Measurements from ENCODE around the gene ZNF804B. TPM values are rescaled to one million over a fixed set of nuclear protein-coding genes. Genes with fewer than 3 reads are reported as not detected.

ZNF804B gene
- total RNA-seq, 4 donors from 2014 or later: not detected

- TF ChIP-seq, protein P1, sequence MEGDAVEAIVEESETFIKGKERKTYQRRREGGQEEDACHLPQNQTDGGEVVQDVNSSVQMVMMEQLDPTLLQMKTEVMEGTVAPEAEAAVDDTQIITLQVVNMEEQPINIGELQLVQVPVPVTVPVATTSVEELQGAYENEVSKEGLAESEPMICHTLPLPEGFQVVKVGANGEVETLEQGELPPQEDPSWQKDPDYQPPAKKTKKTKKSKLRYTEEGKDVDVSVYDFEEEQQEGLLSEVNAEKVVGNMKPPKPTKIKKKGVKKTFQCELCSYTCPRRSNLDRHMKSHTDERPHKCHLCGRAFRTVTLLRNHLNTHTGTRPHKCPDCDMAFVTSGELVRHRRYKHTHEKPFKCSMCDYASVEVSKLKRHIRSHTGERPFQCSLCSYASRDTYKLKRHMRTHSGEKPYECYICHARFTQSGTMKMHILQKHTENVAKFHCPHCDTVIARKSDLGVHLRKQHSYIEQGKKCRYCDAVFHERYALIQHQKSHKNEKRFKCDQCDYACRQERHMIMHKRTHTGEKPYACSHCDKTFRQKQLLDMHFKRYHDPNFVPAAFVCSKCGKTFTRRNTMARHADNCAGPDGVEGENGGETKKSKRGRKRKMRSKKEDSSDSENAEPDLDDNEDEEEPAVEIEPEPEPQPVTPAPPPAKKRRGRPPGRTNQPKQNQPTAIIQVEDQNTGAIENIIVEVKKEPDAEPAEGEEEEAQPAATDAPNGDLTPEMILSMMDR (IDR thresholded peaks at IDR 0.05): no peak
- no peak for ATAC-seq (ENCODE audit: low FRiP score)
- no peak for DNase-seq (ENCODE audit: low spot score)
Observed at GRCh38 chr7:89332026-89332425, 572.5 kb downstream of the ZNF804B start.

DNA sequence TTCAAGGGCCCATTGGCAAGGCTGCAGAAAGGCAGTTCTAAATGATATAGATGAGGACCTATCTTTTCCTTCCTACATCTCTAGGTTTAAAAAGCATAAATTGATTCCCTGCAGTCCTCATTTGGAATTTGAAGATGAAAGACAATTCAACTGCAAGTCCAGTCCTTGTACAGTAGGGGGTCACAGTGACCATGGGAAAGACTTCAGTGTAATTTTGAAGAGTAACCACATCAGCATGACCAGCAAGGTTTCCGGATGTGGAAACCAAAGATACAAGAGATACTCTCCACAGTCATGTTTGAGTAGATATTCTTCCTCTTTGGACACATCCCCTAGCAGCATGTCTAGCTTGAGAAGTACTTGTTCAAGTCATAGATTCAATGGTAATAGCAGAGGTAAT, 575.3 kb downstream of the ZNF804B start:
- TF ChIP-seq, protein P1 (IDR thresholded peaks at IDR 0.05): no peak
- no peak for ATAC-seq (ENCODE audit: low FRiP score)
- DNase-seq (ENCODE audit: low spot score): no peak

DNA sequence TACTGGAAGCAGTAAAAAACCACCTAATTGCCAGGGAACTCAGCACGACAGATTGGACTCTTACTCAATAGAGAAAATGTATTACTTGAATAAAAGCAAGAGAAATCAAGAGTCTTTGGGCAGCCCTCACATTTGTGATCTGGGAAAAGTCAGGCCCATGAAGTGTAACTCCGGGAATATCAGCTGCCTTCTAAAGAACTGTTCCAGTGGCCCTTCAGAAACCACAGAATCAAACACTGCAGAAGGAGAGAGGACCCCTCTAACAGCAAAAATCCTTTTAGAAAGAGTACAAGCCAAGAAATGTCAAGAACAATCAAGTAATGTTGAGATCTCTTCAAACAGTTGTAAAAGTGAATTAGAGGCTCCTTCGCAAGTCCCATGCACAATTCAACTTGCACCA, 576.0 kb downstream of the ZNF804B start:
- TF ChIP-seq, protein P1 (IDR thresholded peaks at IDR 0.05): no peak
- DNase-seq (ENCODE audit: low spot score) (no peak), ATAC-seq (ENCODE audit: low FRiP score) (no peak)

- TF ChIP-seq, protein P1 (IDR thresholded peaks at IDR 0.05): no peak
- DNase-seq (ENCODE audit: low spot score) (no peak), ATAC-seq (ENCODE audit: low FRiP score) (no peak)
Observed at GRCh38 chr7:89336121-89336520, 576.6 kb downstream of the ZNF804B start.

DNA sequence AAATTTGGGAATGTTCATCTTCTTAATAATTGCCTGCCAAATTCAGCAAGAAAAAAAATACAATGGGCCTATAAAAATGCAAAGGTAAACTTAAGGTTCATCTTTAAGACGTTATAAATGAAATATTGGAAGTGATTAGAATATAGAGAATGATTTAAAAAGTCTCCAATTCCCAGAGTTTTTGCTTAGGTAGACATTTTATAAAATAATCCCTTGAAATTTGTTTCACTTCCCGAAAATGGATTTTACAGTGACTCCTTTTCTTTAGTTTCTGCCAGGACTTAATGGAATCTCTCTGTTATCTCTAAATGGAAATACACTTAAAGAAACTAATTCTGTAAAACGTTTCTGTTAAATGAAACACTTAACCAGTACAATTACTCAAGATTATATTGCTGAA, 580.2 kb downstream of the ZNF804B start:
- TF ChIP-seq, protein P1 (IDR thresholded peaks at IDR 0.05): no peak
- DNase-seq (ENCODE audit: low spot score) (no peak), ATAC-seq (ENCODE audit: low FRiP score) (no peak)

DNA sequence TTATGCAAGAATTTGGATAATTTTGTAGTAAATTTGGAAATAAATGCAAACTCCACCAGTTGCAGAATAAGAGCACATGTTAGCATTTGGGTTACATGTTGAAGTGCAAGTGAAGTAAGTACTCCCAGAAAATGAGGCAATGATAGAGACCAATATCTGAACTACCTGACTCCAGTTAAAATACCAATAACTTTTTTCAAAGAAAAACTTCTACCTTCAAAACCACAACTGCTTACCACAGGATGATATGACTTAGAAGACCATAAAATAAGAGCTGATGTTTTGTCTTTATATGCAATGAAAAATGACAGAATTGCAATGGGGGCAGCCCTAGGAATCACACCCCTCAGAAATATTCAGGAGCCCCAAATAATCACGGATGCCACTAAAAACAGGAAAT, 597.6 kb downstream of the ZNF804B start:
- ATAC-seq (ENCODE audit: low FRiP score) (no peak), DNase-seq (ENCODE audit: low spot score) (no peak)
- TF ChIP-seq, protein P1 (IDR thresholded peaks at IDR 0.05): no peak

GRCh38 chr7:89377219-89377618, 617.7 kb downstream of the ZNF804B start:
- no peak for DNase-seq (ENCODE audit: low spot score)
- TF ChIP-seq, protein P1 (IDR thresholded peaks at IDR 0.05): no peak
- ATAC-seq (ENCODE audit: low FRiP score): no peak
